WTC11 (cell line): Measurements from ENCODE around the gene MXRA8. TPM values are rescaled to one million over a fixed set of nuclear protein-coding genes. Genes with fewer than 3 reads are reported as not detected.

Experiments used
- ATAC-seq: fragments of 200-7000 bp; cut with Tn5 transposase; 2 replicates; pipeline ENCODE4 v1.10.0; 2021; ENCODE audit warnings: mild to moderate bottlenecking, moderate library complexity
- CTCF ChIA-PET: fragments of 300-600 bp; sonication (Branson Sonifier 250); formaldehyde crosslinking; loops from one replicate; lab custom pipeline; 2021; ENCODE audit warnings: antibody characterized with exemption; lab: Charles Lee
- POLR2A ChIA-PET: fragments of 350-600 bp; sonication (Branson Sonifier 250); formaldehyde crosslinking; loops from one replicate; lab custom pipeline; 2021; ENCODE audit warnings: antibody characterized with exemption; lab: Charles Lee
- DNase-seq: peaks from one replicate; pipeline ENCODE4 v3.0.0; 2021; ENCODE audit warnings: low spot score
- H3K27ac Mint-ChIP-seq: 2 replicates; pipeline ENCODE4 v1.8.0; 2021; ENCODE audit warnings: mixed read lengths
- H3K27me3 Mint-ChIP-seq: 2 replicates; pipeline ENCODE4 v1.8.0; 2021; ENCODE audit warnings: low read depth, mild to moderate bottlenecking, moderate library complexity, mixed read lengths
- H3K36me3 Mint-ChIP-seq: 2 replicates; pipeline ENCODE4 v1.8.0; 2021; ENCODE audit warnings: mixed read lengths
- H3K4me1 Mint-ChIP-seq: 2 replicates; pipeline ENCODE4 v1.8.0; 2022; ENCODE audit warnings: mixed read lengths
- H3K4me3 Mint-ChIP-seq: 2 replicates; pipeline ENCODE4 v1.8.0; 2021; ENCODE audit warnings: mild to moderate bottlenecking, moderate library complexity, mixed read lengths
- H3K9me3 Mint-ChIP-seq: 2 replicates; pipeline ENCODE4 v1.8.0; 2021; ENCODE audit warnings: mixed read lengths
- ATF1 ChIP-seq: sonication (generic); formaldehyde crosslinking; IDR thresholded peaks from 2 replicates; pipeline ENCODE4 v1.8.1; 2023; ENCODE audit warnings: mild to moderate bottlenecking, moderate library complexity, missing genetic modification reagents
- CTCF ChIP-seq: fragments of 200-600 bp; IDR thresholded peaks from 2 replicates; pipeline ENCODE4 v1.8.0; 2022; ENCODE audit warnings: antibody characterized with exemption
- E2F1 ChIP-seq: sonication (generic); formaldehyde crosslinking; IDR thresholded peaks from 2 replicates; pipeline ENCODE4 v1.8.0; 2022; ENCODE audit warnings: mild to moderate bottlenecking, missing genetic modification reagents
- E2F5 ChIP-seq: sonication (generic); formaldehyde crosslinking; IDR thresholded peaks from 2 replicates; pipeline ENCODE4 v1.8.1; 2022; ENCODE audit warnings: mild to moderate bottlenecking, moderate library complexity, missing genetic modification reagents
- FOXK1 ChIP-seq: sonication (generic); formaldehyde crosslinking; IDR thresholded peaks from 2 replicates; pipeline ENCODE4 v1.8.0; 2022; ENCODE audit warnings: mild to moderate bottlenecking, moderate library complexity, missing genetic modification reagents
- GABPB1 ChIP-seq: sonication (generic); formaldehyde crosslinking; IDR thresholded peaks from 2 replicates; pipeline ENCODE4 v1.8.1; 2023; ENCODE audit warnings: mild to moderate bottlenecking, missing genetic modification reagents
- HMGA2 ChIP-seq: fragments of 250-450 bp; sonication (Bioruptor Pico); IDR thresholded peaks from 2 replicates; pipeline ENCODE4 v1.4.0; 2021; ENCODE audit warnings: mild to moderate bottlenecking, moderate library complexity
- NR3C1 ChIP-seq: sonication (generic); formaldehyde crosslinking; conservative IDR thresholded peaks from 2 replicates; pipeline ENCODE4 v1.8.1; 2023; ENCODE audit warnings: low read depth, mild to moderate bottlenecking, missing genetic modification reagents
- OVOL2 ChIP-seq: fragments of 250-450 bp; sonication (Bioruptor Pico); IDR thresholded peaks from 2 replicates; pipeline ENCODE4 v1.9.0; 2021; ENCODE audit warnings: mild to moderate bottlenecking, borderline replicate concordance
- PRDM15 ChIP-seq: sonication (generic); formaldehyde crosslinking; IDR thresholded peaks from 2 replicates; pipeline ENCODE4 v1.8.0; 2022; ENCODE audit warnings: missing genetic modification reagents
- RELA ChIP-seq: sonication (generic); formaldehyde crosslinking; IDR thresholded peaks from 2 replicates; pipeline ENCODE4 v1.8.1; 2022; ENCODE audit warnings: missing genetic modification reagents, mild to moderate bottlenecking, borderline replicate concordance
- RORB ChIP-seq: fragments of 250-450 bp; sonication (Bioruptor Pico); IDR thresholded peaks from 2 replicates; pipeline ENCODE4 v1.9.0; 2021; ENCODE audit warnings: mild to moderate bottlenecking
- SP1 ChIP-seq: sonication (generic); formaldehyde crosslinking; conservative IDR thresholded peaks from 2 replicates; pipeline ENCODE4 v1.8.1; 2022; ENCODE audit warnings: missing genetic modification reagents
- USF2 ChIP-seq: sonication (generic); formaldehyde crosslinking; IDR thresholded peaks from 2 replicates; pipeline ENCODE4 v1.8.1; 2023; ENCODE audit warnings: mild to moderate bottlenecking, missing genetic modification reagents, moderate library complexity
- ZBTB43 ChIP-seq: sonication (generic); formaldehyde crosslinking; IDR thresholded peaks from 2 replicates; pipeline ENCODE4 v1.8.1; 2023; ENCODE audit warnings: mild to moderate bottlenecking, missing genetic modification reagents
- ZMAT4 ChIP-seq: fragments of 250-450 bp; sonication (Bioruptor Pico); IDR thresholded peaks from 2 replicates; pipeline ENCODE4 v1.9.0; 2021; ENCODE audit warnings: mild to moderate bottlenecking
- ZNF138 ChIP-seq: sonication (generic); formaldehyde crosslinking; conservative IDR thresholded peaks from 2 replicates; pipeline ENCODE4 v1.8.1; 2022; ENCODE audit warnings: mild to moderate bottlenecking, moderate library complexity, missing genetic modification reagents
- ZNF219 ChIP-seq: sonication (generic); formaldehyde crosslinking; IDR thresholded peaks from 2 replicates; pipeline ENCODE4 v1.8.0; 2023; ENCODE audit warnings: missing genetic modification reagents, mild to moderate bottlenecking, borderline replicate concordance
- ZNF423 ChIP-seq: fragments of 250-450 bp; sonication (Bioruptor Pico); IDR thresholded peaks from 2 replicates; pipeline ENCODE4 v2.1.2; 2022; ENCODE audit warnings: mild to moderate bottlenecking, moderate library complexity
- total RNA-seq: library from RNA; stranded (reverse); gene quantifications from 3 replicates; pipeline ENCODE4 v1.2.3, GENCODE V29; 2021
- TF ChIP-seq, protein P1 (sequence below): sonication (generic); formaldehyde crosslinking; IDR thresholded peaks from 2 replicates; pipeline ENCODE4 v1.8.0; 2022; ENCODE audit warnings: mild to moderate bottlenecking, missing genetic modification reagents
- TF ChIP-seq, protein P2 (sequence below): sonication (generic); formaldehyde crosslinking; IDR thresholded peaks from 2 replicates; pipeline ENCODE4 v1.8.1; 2022; ENCODE audit warnings: low read depth, mild to moderate bottlenecking, moderate library complexity, missing genetic modification reagents, borderline replicate concordance
- TF ChIP-seq, protein P3 (sequence below): fragments of 250-450 bp; sonication (Bioruptor Pico); IDR thresholded peaks from 2 replicates; pipeline ENCODE4 v2.1.2; 2022; ENCODE audit warnings: mild to moderate bottlenecking, moderate library complexity

The MXRA8 gene
- total RNA-seq, 1 experiment from 2014 or later, result 6.7 TPM

DNA sequence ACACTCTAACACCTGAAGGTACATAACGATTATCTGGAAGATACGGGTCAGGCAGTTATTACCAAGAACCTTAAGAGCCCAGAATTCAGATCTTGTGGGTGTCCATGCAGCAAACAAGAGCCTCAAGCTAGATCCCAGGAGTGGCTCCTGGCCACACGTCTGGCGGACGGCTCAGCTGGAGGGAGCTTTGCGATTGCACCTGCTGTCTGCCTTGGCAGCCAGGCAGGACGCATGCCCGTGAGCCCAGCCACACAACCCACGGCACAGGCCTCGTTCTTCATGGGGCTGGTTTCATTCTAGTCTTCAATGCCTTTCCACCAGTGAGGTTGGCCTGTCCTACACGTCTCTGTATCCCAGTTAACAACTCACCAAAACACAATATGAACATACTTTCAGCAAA lies 35.1 kb upstream of the MXRA8 start:
- Mint-ChIP-seq H3K36me3 (peaks cover 88% of the 10 kb centered on the region), H3K4me1 (peaks cover 6% of the 10 kb centered on the region), H3K4me3 (no peak overlapping the region), H3K27ac (no peak overlapping the region), H3K9me3 (no peaks in the 10 kb centered on the region), H3K27me3 (no peaks in the 10 kb centered on the region)
- ChIA-PET CTCF (interaction anchor here (0.7 kb wide), 1 partner anchor 9 kb away, joined by 3 read pairs; no protein-coding TSS in a partner anchor), POLR2A (interaction anchor here (0.6 kb wide), 1 partner anchor 201 kb away, joined by 3 read pairs; no protein-coding TSS in a partner anchor)
- TF ChIP-seq HMGA2 (no peak), ZNF138 (CRISPR knock-in tag) (no peak), OVOL2 (CRISPR knock-in tag) (no peak), CTCF (no peak), ZBTB43 (CRISPR knock-in tag) (no peak), ATF1 (no peak), FOXK1 (CRISPR knock-in tag) (no peak), E2F5 (no peak), RELA (CRISPR knock-in tag) (no peak), SP1 (no peak), NR3C1 (CRISPR knock-in tag) (no peak), E2F1 (no peak), USF2 (CRISPR knock-in tag) (no peak)
- TF ChIP-seq, protein P1, sequence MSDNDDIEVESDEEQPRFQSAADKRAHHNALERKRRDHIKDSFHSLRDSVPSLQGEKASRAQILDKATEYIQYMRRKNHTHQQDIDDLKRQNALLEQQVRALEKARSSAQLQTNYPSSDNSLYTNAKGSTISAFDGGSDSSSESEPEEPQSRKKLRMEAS, result no peak
- TF ChIP-seq, protein P2, sequence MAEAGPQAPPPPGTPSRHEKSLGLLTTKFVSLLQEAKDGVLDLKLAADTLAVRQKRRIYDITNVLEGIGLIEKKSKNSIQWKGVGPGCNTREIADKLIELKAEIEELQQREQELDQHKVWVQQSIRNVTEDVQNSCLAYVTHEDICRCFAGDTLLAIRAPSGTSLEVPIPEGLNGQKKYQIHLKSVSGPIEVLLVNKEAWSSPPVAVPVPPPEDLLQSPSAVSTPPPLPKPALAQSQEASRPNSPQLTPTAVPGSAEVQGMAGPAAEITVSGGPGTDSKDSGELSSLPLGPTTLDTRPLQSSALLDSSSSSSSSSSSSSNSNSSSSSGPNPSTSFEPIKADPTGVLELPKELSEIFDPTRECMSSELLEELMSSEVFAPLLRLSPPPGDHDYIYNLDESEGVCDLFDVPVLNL, result no peak
- TF ChIP-seq, protein P3, sequence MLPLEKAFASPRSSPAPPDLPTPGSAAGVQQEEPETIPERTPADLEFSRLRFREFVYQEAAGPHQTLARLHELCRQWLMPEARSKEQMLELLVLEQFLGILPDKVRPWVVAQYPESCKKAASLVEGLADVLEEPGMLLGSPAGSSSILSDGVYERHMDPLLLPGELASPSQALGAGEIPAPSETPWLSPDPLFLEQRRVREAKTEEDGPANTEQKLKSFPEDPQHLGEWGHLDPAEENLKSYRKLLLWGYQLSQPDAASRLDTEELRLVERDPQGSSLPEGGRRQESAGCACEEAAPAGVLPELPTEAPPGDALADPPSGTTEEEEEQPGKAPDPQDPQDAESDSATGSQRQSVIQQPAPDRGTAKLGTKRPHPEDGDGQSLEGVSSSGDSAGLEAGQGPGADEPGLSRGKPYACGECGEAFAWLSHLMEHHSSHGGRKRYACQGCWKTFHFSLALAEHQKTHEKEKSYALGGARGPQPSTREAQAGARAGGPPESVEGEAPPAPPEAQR (CRISPR knock-in tag), result no peak
- DNase-seq (no peak), ATAC-seq (no peak)

- Mint-ChIP-seq H3K27me3 (no peaks in the 10 kb centered on the region), H3K36me3 (peaks cover 88% of the 10 kb centered on the region), H3K9me3 (no peaks in the 10 kb centered on the region), H3K4me1 (peaks cover 3% of the 10 kb centered on the region), H3K4me3 (no peak overlapping the region), H3K27ac (no peak overlapping the region)
- ChIA-PET POLR2A (no interaction called here), CTCF (interaction anchor here (0.7 kb wide), 1 partner anchor 9 kb away, joined by 3 read pairs; no protein-coding TSS in a partner anchor)
- DNase-seq (no peak), ATAC-seq (no peak)
- TF ChIP-seq ZMAT4 (CRISPR knock-in tag), result no peak
- no peak for TF ChIP-seq RORB
- TF ChIP-seq PRDM15 (CRISPR knock-in tag), result no peak
- no peak for TF ChIP-seq ZNF219 (CRISPR knock-in tag)
- no peak for TF ChIP-seq GABPB1 (CRISPR knock-in tag)
- TF ChIP-seq ZNF423 (CRISPR knock-in tag), result no peak
These were observed 34.7 kb upstream of the MXRA8 start for GRCh38 chr1:1393014-1393413.
